Activated CD8-positive, alpha-beta memory T cell treated with anti-CD3 and anti-CD28 coated beads, Interleukin-2, amount 50 U/mL, for 1 hour (primary cell): ENCODE data around the gene SLC38A1.

ENCODE experiments used
- DNase-seq: peaks from one replicate; pipeline ENCODE4 v3.0.0-alpha.2; 2020; ENCODE audit errors: extremely low read depth

The SLC38A1 gene

DNA sequence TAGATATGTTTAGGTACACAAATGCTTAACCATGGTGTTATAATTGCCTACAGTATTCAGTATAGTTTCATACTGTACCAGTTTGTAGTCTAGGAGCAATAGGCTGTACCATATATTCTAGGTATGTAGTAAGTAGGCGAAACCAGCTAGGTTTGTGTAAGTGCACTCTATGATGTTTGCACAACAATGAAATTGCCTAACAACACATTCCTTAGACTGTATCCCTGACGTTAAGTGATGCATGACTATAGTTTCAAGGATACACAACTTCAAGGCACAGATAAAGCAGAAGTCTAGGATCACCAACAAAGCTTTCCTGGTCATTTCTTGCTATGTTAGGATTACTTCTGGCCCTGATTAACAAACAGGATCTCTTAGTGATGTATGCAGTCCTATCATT, 135.1 kb downstream of the SLC38A1 start:
- DNase-seq = no peak
